Measurements from ENCODE around the gene POU2F1. TPM values are rescaled to one million over a fixed set of nuclear protein-coding genes. Genes with fewer than 3 reads are reported as not detected.
"Not testable (repeated sequence)": the region's sequence is repeated elsewhere in the genome, so short reads cannot be mapped to it uniquely, and the experiment has no call there.

The POU2F1 gene
- total RNA-seq, 2 donors from 2014 or later, result 6.2 to 13.5 TPM

- Histone ChIP-seq H3K4me1 (peaks cover 26% of the 10 kb centered on the region), H3K4me3 (peak overlapping the region; percentile 37 to 75)
These were observed 1.3 kb downstream of the POU2F1 start for GRCh38 chr1:167221738-167222610.

GRCh38 chr1:167223144-167224103 is 2.7 kb downstream of the POU2F1 start:
- no peak for TF ChIP-seq CTCF (IDR thresholded peaks at IDR 0.05)
- TF ChIP-seq POLR2A (IDR thresholded peaks at IDR 0.05), result no peak
- peak overlapping the region; percentile 93 to 99 (median 94) for H3K27ac ChIP-seq
- WGBS, 2 donors, result 58 to 67% methylated on average over 10 of the region's 10 CpGs
- H3K4me3 ChIP-seq, result no peak overlapping the region
- ATAC-seq, result no peak
- no peaks in the 10 kb centered on the region for H3K27me3 ChIP-seq
- intact Hi-C loops (cut with DNase I), result no loop called here
- no peaks in the 10 kb centered on the region for H3K9me3 ChIP-seq
- no peak for DNase-seq
- peaks cover 31% of the 10 kb centered on the region for H3K4me1 ChIP-seq
- H3K36me3 ChIP-seq (replicated peaks in 1 of 2; ENCODE audit: insufficient read depth in 1 of 2, low read depth in 2 of 2), result no peaks in the 10 kb centered on the region

More at GRCh38 chr1:167221738-167222610, 1.3 kb downstream of the POU2F1 start:
- peak; percentile 33 for ATAC-seq
- Histone ChIP-seq H3K27me3 (no peaks in the 10 kb centered on the region), H3K9me3 (no peaks in the 10 kb centered on the region), H3K27ac (peak overlapping the region; percentile 93 to 99 (median 94)), H3K36me3 (replicated peaks in 1 of 2; ENCODE audit: insufficient read depth in 1 of 2, low read depth in 2 of 2) (no peaks in the 10 kb centered on the region)
- peak; percentile 65 to 87 (median 76) for DNase-seq
- intact Hi-C loops (cut with DNase I), result no loop called here
- 0 to 2% methylated on average over 16 to 47 of the region's 54 CpGs for WGBS, 2 donors
- TF ChIP-seq CTCF (IDR thresholded peaks at IDR 0.05), result no peak
- peak; percentile 55 to 94 (median 87) for TF ChIP-seq POLR2A (IDR thresholded peaks at IDR 0.05)

- H3K36me3 ChIP-seq (replicated peaks in 1 of 2; ENCODE audit: insufficient read depth in 1 of 2, low read depth in 2 of 2); intact Hi-C loops (cut with DNase I); DNase-seq; H3K27me3 ChIP-seq; ATAC-seq; H3K4me3 ChIP-seq; H3K9me3 ChIP-seq: not testable (repeated sequence)
- Histone ChIP-seq H3K27ac (peak overlapping the region in 1 of 4 donors; percentile 11), H3K4me1 (peaks cover 23% of the 10 kb centered on the region)
- WGBS, 2 donors, result 89 to 92% methylated on average over 14 to 15 of the region's 15 CpGs
These were observed 4.1 kb downstream of the POU2F1 start for GRCh38 chr1:167224734-167225235.

DNA sequence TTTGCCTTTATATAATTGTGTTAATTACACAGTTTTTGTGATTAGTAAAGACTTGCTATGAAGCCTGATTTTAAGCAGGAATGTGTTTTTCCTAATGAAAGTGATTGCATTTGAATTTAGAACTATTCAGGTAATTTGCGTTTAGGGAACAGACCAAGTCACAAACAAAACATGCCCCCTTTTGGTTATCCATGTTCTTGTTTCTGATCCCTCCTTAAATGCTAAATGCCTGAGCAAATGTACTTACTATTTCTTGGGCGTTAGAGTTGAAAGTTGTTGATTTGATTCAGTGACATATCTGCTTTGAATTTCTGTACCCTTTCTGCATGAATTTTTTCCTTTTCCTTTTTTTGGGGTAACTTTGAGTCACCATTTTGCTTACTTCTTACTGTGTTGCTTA is 5.2 kb downstream of the POU2F1 start:
- Histone ChIP-seq H3K4me1 (peaks cover 23% of the 10 kb centered on the region), H3K9me3 (no peaks in the 10 kb centered on the region), H3K36me3 (replicated peaks in 1 of 2; ENCODE audit: insufficient read depth in 1 of 2, low read depth in 2 of 2) (no peaks in the 10 kb centered on the region), H3K27ac (no peak overlapping the region), H3K27me3 (no peaks in the 10 kb centered on the region), H3K4me3 (no peak overlapping the region)
- TF ChIP-seq POLR2A (IDR thresholded peaks at IDR 0.05) (no peak), CTCF (IDR thresholded peaks at IDR 0.05) (no peak)
- intact Hi-C loops (cut with DNase I), result no loop called here
- DNase-seq, result no peak
- 71 to 74% methylated on average over 2 of the region's 2 CpGs for WGBS, 2 donors
- no peak for ATAC-seq

GRCh38 chr1:167227934-167228378 is 7.3 kb downstream of the POU2F1 start:
- Histone ChIP-seq H3K27me3 (no peaks in the 10 kb centered on the region), H3K4me3 (no peak overlapping the region), H3K4me1 (peaks cover 15% of the 10 kb centered on the region), H3K27ac (peak overlapping the region in 2 of 4 donors; percentile 4 to 42), H3K9me3 (no peaks in the 10 kb centered on the region), H3K36me3 (replicated peaks in 1 of 2; ENCODE audit: insufficient read depth in 1 of 2, low read depth in 2 of 2) (no peaks in the 10 kb centered on the region)
- ATAC-seq, result no peak
- no peak for DNase-seq
- TF ChIP-seq POLR2A (IDR thresholded peaks at IDR 0.05) (no peak), CTCF (IDR thresholded peaks at IDR 0.05) (no peak)
- 53 to 79% methylated on average over 2 of the region's 2 CpGs for WGBS, 2 donors
- intact Hi-C loops (cut with DNase I), result no loop called here

Data from body of pancreas (tissue), 4 donors.